Measurements from ENCODE around the gene GPRC5A. TPM values are rescaled to one million over a fixed set of nuclear protein-coding genes. Genes with fewer than 3 reads are reported as not detected.
"Not testable (repeated sequence)": the region's sequence is repeated elsewhere in the genome, so short reads cannot be mapped to it uniquely, and the experiment has no call there.

The GPRC5A gene, protein sequence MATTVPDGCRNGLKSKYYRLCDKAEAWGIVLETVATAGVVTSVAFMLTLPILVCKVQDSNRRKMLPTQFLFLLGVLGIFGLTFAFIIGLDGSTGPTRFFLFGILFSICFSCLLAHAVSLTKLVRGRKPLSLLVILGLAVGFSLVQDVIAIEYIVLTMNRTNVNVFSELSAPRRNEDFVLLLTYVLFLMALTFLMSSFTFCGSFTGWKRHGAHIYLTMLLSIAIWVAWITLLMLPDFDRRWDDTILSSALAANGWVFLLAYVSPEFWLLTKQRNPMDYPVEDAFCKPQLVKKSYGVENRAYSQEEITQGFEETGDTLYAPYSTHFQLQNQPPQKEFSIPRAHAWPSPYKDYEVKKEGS
- total RNA-seq (2022) (73.9 and 99.7 TPM in 2 replicates), Bru-seq, nascent RNA (percentile 91 among the genes with signal in this experiment), BruChase-seq, experiment 1, labeled RNA remaining after a 2-hour chase (percentile 95 among the genes with signal in this experiment), BruChase-seq, experiment 2, labeled RNA remaining after a 6-hour chase (percentile 95 among the genes with signal in this experiment)
- long read RNA-seq, full-length matches to known transcripts, result 124 of 147 reads
- long read RNA-seq, partial matches to known transcripts, result 8 of 147 reads
- long read RNA-seq, other reads (novel, unspliced or antisense), result 15 of 147 reads

DNA sequence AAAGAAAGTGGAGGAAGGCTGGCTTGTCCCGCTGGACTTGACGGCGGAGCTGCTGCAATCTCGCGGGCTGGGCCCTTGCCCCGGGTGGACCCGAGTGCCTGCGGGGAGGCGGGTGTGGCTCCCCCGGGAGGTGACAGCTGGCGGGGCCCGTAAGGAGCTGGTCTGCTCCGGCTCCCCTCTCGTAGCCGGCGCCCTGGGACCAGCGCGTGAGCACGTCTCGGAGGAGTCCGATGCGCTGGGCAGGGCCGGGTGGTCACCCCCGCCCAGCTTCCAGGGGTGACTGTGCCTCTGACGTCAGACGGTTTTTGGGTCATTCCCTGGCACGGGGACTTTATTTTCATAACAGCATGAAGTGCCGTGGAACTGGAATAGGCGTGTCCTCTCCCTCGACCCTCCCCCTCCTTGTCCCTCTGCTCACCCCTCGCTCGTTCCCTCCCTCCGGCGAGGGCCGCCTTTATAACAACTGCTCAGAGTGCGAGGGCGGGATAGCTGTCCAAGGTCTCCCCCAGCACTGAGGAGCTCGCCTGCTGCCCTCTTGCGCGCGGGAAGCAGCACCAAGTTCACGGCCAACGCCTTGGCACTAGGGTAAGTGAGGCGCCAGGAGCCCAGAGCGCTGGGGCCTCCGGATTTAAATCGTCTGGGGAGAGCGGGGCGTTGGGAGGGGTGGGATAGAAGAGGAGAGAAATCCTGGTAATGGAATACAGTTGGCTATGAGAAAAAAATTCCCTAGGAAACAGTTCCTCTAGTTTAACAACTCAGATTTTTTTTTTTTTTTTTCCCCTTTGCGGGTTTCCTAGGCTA lies at the start of gene GPRC5A:
Gene GPRC5A (plus strand): TSS at position 483 of the 801 bp plus-strand sequence. CDS start 16,688 bp downstream, outside the sequence.
- peak within 1 kb of the TSS; percentile 96 for H3K27ac Mint-ChIP-seq (ENCODE audit: unreplicated experiment)
- peaks cover 31% of the 10 kb centered on the region for H3K4me1 ChIP-seq
- H3K9me3 Mint-ChIP-seq (ENCODE audit: unreplicated experiment), result no peaks in the 10 kb centered on the region
- H3K27me3 ChIP-seq (replicated peaks; ENCODE audit: control insufficient read depth, insufficient read depth, low read length), result no peaks in the 10 kb centered on the region
- H3K9me3 ChIP-seq, result no peaks in the 10 kb centered on the region
- TF ChIP-seq, protein P1, sequence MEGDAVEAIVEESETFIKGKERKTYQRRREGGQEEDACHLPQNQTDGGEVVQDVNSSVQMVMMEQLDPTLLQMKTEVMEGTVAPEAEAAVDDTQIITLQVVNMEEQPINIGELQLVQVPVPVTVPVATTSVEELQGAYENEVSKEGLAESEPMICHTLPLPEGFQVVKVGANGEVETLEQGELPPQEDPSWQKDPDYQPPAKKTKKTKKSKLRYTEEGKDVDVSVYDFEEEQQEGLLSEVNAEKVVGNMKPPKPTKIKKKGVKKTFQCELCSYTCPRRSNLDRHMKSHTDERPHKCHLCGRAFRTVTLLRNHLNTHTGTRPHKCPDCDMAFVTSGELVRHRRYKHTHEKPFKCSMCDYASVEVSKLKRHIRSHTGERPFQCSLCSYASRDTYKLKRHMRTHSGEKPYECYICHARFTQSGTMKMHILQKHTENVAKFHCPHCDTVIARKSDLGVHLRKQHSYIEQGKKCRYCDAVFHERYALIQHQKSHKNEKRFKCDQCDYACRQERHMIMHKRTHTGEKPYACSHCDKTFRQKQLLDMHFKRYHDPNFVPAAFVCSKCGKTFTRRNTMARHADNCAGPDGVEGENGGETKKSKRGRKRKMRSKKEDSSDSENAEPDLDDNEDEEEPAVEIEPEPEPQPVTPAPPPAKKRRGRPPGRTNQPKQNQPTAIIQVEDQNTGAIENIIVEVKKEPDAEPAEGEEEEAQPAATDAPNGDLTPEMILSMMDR (IDR thresholded peaks at IDR 0.05; ENCODE audit: insufficient read depth in 1 of 2, low read depth in 1 of 2, low read length in 1 of 2, severe bottlenecking in 1 of 2, unreplicated experiment in 1 of 2), result peak in 1 of 2 experiments; percentile 36
- no peaks in the 10 kb centered on the region for H3K27me3 Mint-ChIP-seq (ENCODE audit: insufficient read depth, unreplicated experiment)
- peaks cover 32% of the 10 kb centered on the region for H3K36me3 Mint-ChIP-seq (ENCODE audit: insufficient read depth, unreplicated experiment)
- no TSS peak for BruUV-seq (replicated peaks)
- H3K4me1 Mint-ChIP-seq (ENCODE audit: low read depth, unreplicated experiment), result peaks cover 53% of the 10 kb centered on the region
- H3K4me3 Mint-ChIP-seq (ENCODE audit: unreplicated experiment), result peak within 1 kb of the TSS; percentile 83
- H3K4me3 ChIP-seq (ENCODE audit: low read depth, low read length), result peak within 1 kb of the TSS; percentile 56
- POLR2A ChIA-PET, result interaction anchor here (0.5 to 3.2 kb wide), 14 partner anchors 8 to 282 kb away, joined by 3 to 31 read pairs (median 4); partner anchors contain the start of gene DDX47
- no peaks in the 10 kb centered on the region for H3K36me3 ChIP-seq (ENCODE audit: control insufficient read depth, insufficient read depth, low read length)
- DNase-seq, result peak; percentile 93 to 95
- intact Hi-C loops (cut with micrococcal nuclease; ENCODE audit: unreplicated experiment), result loop anchor here (1.0 to 2.0 kb wide), 4 partner anchors 8 to 170 kb away; partner anchors contain the start of gene DDX47
- CTCF ChIA-PET, result interaction anchor here (0.6 to 3.6 kb wide), 21 partner anchors 9 to 823 kb away, joined by 3 to 59 read pairs (median 4); no protein-coding TSS in a partner anchor

DNA sequence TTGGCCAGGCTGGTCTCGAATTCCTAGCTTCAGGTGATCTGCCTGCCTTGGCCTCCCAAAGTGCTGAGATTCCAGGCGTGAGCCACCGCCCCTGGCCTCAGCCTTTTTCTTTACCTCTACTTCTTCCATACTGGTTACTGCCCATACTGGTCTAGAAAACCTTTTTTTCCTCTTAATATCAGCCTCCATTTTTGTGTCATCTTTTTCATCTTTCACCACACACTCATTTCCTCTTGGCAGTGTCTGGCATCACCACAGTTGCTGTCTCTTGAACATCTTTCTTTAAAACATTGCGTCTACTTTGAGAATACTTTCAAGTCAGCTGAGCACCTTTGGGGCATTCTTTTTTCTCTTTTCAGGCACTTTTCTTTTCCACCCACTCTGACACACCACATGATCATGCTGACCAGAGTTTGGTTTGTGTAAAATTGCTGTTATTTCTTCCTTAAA lies 45.5 kb upstream of the GPRC5A start:
- Histone ChIP-seq H3K27me3 (replicated peaks; ENCODE audit: control insufficient read depth, insufficient read depth, low read length) (no peaks in the 10 kb centered on the region), H3K9me3 (peaks cover 4% of the 10 kb centered on the region; the same call in 1 of the 2 replicates), H3K4me3 (ENCODE audit: low read depth, low read length) (no peak overlapping the region), H3K36me3 (ENCODE audit: control insufficient read depth, insufficient read depth, low read length) (no peaks in the 10 kb centered on the region), H3K4me1 (no peaks in the 10 kb centered on the region)
- Mint-ChIP-seq H3K36me3 (ENCODE audit: insufficient read depth, unreplicated experiment) (peaks cover 4% of the 10 kb centered on the region), H3K4me1 (ENCODE audit: low read depth, unreplicated experiment) (peaks cover 7% of the 10 kb centered on the region), H3K4me3 (ENCODE audit: unreplicated experiment) (no peak overlapping the region), H3K9me3 (ENCODE audit: unreplicated experiment) (peaks cover 7% of the 10 kb centered on the region), H3K27me3 (ENCODE audit: insufficient read depth, unreplicated experiment) (no peaks in the 10 kb centered on the region), H3K27ac (ENCODE audit: unreplicated experiment) (no peak overlapping the region)
- DNase-seq, result no peak
- POLR2A ChIA-PET, result no interaction called here
- BruUV-seq (replicated peaks), result no TSS peak
- intact Hi-C loops (cut with micrococcal nuclease; ENCODE audit: unreplicated experiment), result no loop called here
- CTCF ChIA-PET, result no interaction called here
- TF ChIP-seq, protein P1 (IDR thresholded peaks at IDR 0.05; ENCODE audit: insufficient read depth in 1 of 2, low read depth in 1 of 2, low read length in 1 of 2, severe bottlenecking in 1 of 2, unreplicated experiment in 1 of 2), result no peak

DNA sequence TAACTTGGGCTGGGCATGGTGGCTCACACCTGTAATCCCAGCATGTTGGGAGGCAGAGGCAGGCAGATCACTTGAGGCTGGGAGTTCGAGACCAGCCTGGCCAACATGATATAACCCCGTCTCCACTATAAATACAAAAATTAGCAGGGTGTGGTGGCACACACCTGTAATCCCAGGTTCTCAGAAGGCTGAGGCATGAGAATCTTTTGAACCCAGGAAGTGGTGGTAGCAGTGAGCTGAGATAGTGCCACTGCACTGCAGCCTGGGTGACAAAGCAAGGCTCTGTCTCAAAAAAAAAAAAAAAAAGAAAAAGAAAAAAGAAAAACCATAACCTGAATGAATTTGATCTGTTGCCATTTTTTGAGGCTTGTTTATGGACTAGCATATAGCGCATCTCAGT lies 44.6 kb upstream of the GPRC5A start:
- DNase-seq; H3K4me1 Mint-ChIP-seq (ENCODE audit: low read depth, unreplicated experiment); CTCF ChIA-PET; H3K27me3 Mint-ChIP-seq (ENCODE audit: insufficient read depth, unreplicated experiment); H3K36me3 ChIP-seq (ENCODE audit: control insufficient read depth, insufficient read depth, low read length); H3K27me3 ChIP-seq (replicated peaks; ENCODE audit: control insufficient read depth, insufficient read depth, low read length); H3K9me3 ChIP-seq; H3K27ac Mint-ChIP-seq (ENCODE audit: unreplicated experiment); intact Hi-C loops (cut with micrococcal nuclease; ENCODE audit: unreplicated experiment); H3K4me3 Mint-ChIP-seq (ENCODE audit: unreplicated experiment); BruUV-seq (replicated peaks); H3K4me1 ChIP-seq; H3K36me3 Mint-ChIP-seq (ENCODE audit: insufficient read depth, unreplicated experiment); H3K4me3 ChIP-seq (ENCODE audit: low read depth, low read length); POLR2A ChIA-PET: not testable (repeated sequence)
- H3K9me3 Mint-ChIP-seq (ENCODE audit: unreplicated experiment), result peaks cover 16% of the 10 kb centered on the region

Data from Caco-2 (cell line).